ENCODE data around the gene CCKAR. TPM values are rescaled to one million over a fixed set of nuclear protein-coding genes. Genes with fewer than 3 reads are reported as not detected.

CCKAR gene
- total and polyA plus RNA-seq, 2 of the 8 experiments (the other 6 are each of a cell fraction or from before 2014, with no cell fraction given): not detected

GRCh38 chr4:26467724-26468123, 22.6 kb downstream of the CCKAR start (continued):
- TF ChIP-seq POU5F1 (IDR thresholded peaks at IDR 0.05; ENCODE audit: low read depth, low read length) (no peak), RAD21 (IDR thresholded peaks at IDR 0.05 in 1 of 2, conservative IDR thresholded peaks at IDR 0.05 in 1 of 2; ENCODE audit: low read depth in 2 of 2, low read length in 2 of 2) (no peak), NANOG (IDR thresholded peaks at IDR 0.05; ENCODE audit: insufficient read depth, low read depth, low read length, poor library complexity, severe bottlenecking) (no peak), ASH2L (IDR thresholded peaks at IDR 0.05; ENCODE audit: low read length) (no peak), ZNF274 (IDR thresholded peaks at IDR 0.05; ENCODE audit: borderline replicate concordance, extremely low read depth, low read length) (no peak), KDM5A (IDR thresholded peaks at IDR 0.05; ENCODE audit: low read length) (no peak), EP300 (IDR thresholded peaks at IDR 0.05; ENCODE audit: borderline replicate concordance in 1 of 2, low read depth in 2 of 2, low read length in 2 of 2) (no peak), GABPA (IDR thresholded peaks at IDR 0.05; ENCODE audit: borderline replicate concordance, insufficient read depth, low read length) (no peak), JUN (IDR thresholded peaks at IDR 0.05; ENCODE audit: low read depth, low read length) (no peak), CTCF (IDR thresholded peaks at IDR 0.05; ENCODE audit: control extremely low read depth in 1 of 3, insufficient read depth in 1 of 3, low read depth in 1 of 3, low read length in 3 of 3) (no peak), TAF7 (optimal IDR thresholded peaks at IDR 0.05; ENCODE audit: borderline replicate concordance, low read depth, low read length) (no peak), KDM1A (IDR thresholded peaks at IDR 0.05; ENCODE audit: borderline replicate concordance, low read length) (no peak), BCL11A (IDR thresholded peaks at IDR 0.05; ENCODE audit: low read depth in 2 of 2, low read length in 2 of 2) (no peak), SP2 (IDR thresholded peaks at IDR 0.05; ENCODE audit: low read length) (no peak), MAX (IDR thresholded peaks at IDR 0.05) (no peak), TCF12 (IDR thresholded peaks at IDR 0.05; ENCODE audit: low read depth, low read length) (no peak), TBP (IDR thresholded peaks at IDR 0.05; ENCODE audit: low read depth, low read length) (no peak)
